NCI-H1417 (cell line): ENCODE data around the gene LYRM4.
"Not testable (repeated sequence)": the region's sequence is repeated elsewhere in the genome, so short reads cannot be mapped to it uniquely, and the experiment has no call there.

Experiments used
- DNase-seq, 3 experiments: peaks; one replicate each; lab custom pipeline; 2025; lab: John Stamatoyannopoulos, UW

Gene LYRM4

DNA sequence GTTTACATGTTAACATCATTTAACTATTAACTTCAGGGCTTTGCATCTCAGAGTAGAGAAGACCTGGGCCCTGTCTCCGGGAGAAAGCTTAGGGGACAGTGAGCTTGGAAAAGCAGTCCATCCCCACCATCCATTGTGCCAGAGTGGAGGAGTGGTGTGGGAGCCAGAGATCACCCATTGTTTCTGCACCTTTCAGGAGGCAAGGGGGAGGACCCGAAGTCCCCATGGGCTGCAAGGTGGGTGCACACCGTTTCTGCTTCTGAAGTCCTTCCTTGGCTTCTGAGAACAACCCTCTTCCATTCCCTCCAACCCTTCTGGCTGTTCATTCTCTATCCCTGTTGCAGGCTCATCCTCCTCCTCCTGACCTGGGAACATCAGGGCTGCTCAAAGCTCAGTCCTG is 179.6 kb downstream of the LYRM4 start:
- no peak for DNase-seq

DNA sequence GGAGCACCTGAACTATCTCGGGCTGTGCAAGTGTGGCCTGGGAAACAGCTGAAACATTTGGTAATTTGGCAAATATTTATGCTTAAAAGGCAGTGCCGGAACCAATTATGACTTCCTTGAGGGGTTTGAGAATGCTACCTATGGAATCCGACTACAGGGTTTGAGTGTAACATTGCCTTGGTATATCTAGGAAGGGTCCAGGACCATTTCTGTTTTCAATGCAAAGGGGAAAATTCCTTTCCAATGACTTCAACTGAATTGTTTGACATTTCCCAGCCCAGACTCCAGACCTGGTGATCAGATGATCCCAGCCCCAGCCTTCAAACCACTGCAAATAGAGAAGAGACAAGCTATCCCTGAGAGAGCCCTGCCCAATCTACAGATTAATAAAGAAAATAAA is 180.2 kb downstream of the LYRM4 start:
- no peak for DNase-seq

DNA sequence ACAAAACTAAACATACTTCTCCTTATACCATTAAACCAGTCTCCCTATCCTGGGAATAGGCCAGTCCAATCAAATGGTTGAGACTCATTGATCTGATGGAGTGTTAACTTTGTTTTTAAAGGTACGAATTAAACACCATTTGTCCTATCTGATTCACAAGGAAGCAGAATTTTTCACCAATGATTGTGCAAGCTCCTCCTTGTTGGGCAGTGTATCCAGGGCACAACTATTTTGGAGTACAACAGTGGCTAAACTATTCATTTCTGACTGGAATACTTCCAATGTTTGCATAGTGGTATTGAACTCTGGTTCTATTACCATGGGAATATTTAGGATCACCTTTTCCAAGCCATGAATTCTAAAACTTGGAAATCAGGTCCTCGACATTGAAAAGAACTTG is 181.1 kb downstream of the LYRM4 start:
- DNase-seq = no peak

GRCh38 chr6:5078121-5078669 is 182.6 kb downstream of the LYRM4 start:
- DNase-seq = peak in 1 of 3 experiments; percentile 1

DNA sequence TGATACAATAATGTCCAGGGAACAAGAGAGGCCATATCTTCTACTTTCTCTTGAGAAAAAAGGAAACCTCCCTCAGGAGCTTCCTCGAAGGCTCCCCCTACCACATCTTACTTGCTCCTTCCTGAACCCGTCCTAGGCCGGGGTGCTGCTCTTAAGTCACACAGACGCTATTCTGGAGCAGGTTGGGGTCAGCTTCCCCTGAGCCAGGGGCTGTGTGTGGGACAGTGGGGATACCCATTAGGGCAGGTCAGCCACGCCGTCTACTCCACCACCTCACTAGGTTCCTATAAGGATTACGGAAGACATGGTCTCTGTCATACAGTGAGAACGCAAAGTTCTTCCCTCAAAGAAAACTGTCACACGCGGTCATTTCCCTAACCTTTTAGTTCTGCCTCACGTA is 183.8 kb downstream of the LYRM4 start:
- DNase-seq = no peak

- DNase-seq = no peak
Observed at GRCh38 chr6:5073992-5074391, 186.8 kb downstream of the LYRM4 start.

DNA sequence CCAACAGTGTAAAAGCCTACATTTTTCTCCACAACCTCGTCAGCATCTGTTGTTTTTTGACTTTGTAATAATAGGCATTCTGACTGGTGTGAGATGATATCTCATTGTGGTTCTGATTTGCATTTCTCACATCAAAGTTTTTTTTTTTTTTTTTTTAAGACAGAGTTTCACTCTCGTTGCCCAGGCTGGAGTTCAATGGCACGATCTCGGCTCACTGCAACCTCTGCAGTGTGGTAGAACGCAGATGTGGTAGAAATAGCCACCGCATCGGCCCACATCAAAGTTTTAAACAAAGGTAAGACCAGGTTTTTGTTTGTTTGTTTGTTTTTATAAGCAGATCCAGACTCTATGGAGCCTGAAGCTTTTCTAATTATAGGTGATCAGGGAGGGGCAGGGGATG is 188.3 kb downstream of the LYRM4 start:
- no peak for DNase-seq

GRCh38 chr6:5071216-5071615 is 189.5 kb downstream of the LYRM4 start:
- DNase-seq = no peak

DNA sequence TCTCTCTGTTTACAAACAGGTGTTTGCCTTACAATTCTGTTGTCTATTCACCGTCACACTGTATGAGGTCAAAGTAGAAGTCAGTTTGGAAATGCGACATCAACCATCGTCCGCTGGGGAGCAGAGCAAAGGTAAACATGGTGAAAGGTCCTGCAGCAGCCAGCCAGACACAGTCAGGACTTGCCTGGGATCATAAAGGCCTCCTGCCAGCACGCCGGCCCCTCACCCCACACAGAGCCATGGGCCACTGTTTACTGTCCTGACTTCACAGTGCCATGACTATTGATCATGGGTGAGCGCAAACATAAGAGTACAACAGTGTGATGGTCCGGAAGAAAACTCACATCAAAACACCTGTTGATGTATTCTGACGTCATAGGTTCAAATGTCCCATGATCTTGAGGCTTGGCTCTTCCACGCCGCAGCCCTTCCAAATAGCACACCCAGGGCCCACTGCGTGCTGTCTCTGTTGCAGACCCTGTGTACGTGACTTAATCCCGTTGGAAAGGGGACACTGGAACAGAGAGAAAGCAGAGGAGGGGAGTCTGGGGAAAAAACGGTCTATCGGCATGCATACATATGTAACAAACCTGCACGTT is 192.5 kb downstream of the LYRM4 start:
- no peak for DNase-seq

- DNase-seq = no peak
Observed at GRCh38 chr6:5067305-5067704, 193.4 kb downstream of the LYRM4 start.

DNA sequence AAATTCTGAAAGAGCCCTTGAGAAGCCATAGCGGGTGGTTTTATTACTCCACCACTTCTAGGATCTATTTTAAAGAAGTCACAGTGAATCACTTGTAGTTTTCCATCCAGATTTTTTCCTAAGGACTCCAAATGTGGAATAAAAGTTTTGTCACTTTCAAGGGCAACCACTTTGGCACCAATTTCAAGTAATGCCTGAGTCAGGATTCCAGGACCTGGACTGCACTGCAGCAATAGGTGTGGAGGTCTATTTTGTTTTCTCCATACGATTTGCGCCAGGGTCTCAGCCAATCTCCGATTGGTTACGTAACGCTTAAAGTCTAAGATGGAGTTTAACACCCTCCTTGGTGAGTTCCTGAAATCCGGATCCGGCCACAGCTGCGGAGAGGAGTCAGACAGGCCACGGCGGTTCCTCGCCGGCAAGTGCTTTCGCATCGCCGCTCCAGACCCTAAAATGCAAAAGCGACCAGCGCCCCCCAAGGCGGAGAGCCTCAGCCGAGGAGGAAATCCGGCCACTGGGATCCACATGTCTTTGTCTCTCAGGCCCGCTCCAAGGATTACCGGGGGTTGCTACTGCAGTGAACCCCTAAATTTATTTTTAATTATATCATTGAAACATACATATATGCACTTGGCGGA is 194.2 kb downstream of the LYRM4 start:
- no peak for DNase-seq

GRCh38 chr6:5063617-5064016 is 197.1 kb downstream of the LYRM4 start:
- no peak for DNase-seq

- DNase-seq = no peak
Observed at GRCh38 chr6:5061152-5061551, 199.6 kb downstream of the LYRM4 start.

- not testable (repeated sequence) for DNase-seq
Observed at GRCh38 chr6:5060439-5060838, 200.3 kb downstream of the LYRM4 start.

- no peak for DNase-seq
Observed at GRCh38 chr6:5059036-5059896, 201.5 kb downstream of the LYRM4 start.
